DND-41 (cell line): Measurements from ENCODE around the gene VWC2L.

Source experiments
- EZH2 ChIP-seq: IDR thresholded peaks from 3 replicates; pipeline ENCODE4 v1.6.1; 2012; ENCODE audit warnings: borderline replicate concordance, low read depth, mild to moderate bottlenecking, moderate library complexity, low read length, inconsistent platforms; ENCODE audit not compliant: severe bottlenecking
- TF ChIP-seq, protein P1 (sequence below): IDR thresholded peaks from 2 replicates; pipeline ENCODE4 v1.5.1; 2012; ENCODE audit warnings: borderline replicate concordance, low read length, moderate library complexity, mild to moderate bottlenecking; ENCODE audit not compliant: poor library complexity, severe bottlenecking; ENCODE audit errors: extremely low read depth

DNA sequence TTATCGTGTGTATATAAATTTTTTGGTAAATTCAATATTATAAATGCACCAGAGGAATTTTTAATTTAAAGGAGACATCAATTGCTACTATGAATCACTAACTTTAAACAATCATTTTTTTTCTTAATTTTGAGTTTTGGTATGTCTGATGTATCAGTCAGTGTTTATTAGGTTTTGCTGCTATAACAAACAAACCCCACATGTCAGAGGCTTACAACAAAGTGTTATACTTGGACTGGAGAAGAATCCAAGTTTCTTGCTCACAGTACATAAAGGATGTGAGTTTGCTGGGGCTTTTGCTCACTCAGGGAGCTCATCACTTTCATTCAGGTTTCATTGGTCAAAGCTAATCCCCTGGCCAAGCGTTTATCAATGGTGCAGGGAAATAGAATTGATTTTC, 81.8 kb downstream of the VWC2L start:
- TF ChIP-seq, protein P1, sequence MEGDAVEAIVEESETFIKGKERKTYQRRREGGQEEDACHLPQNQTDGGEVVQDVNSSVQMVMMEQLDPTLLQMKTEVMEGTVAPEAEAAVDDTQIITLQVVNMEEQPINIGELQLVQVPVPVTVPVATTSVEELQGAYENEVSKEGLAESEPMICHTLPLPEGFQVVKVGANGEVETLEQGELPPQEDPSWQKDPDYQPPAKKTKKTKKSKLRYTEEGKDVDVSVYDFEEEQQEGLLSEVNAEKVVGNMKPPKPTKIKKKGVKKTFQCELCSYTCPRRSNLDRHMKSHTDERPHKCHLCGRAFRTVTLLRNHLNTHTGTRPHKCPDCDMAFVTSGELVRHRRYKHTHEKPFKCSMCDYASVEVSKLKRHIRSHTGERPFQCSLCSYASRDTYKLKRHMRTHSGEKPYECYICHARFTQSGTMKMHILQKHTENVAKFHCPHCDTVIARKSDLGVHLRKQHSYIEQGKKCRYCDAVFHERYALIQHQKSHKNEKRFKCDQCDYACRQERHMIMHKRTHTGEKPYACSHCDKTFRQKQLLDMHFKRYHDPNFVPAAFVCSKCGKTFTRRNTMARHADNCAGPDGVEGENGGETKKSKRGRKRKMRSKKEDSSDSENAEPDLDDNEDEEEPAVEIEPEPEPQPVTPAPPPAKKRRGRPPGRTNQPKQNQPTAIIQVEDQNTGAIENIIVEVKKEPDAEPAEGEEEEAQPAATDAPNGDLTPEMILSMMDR = no peak
- no peak for TF ChIP-seq EZH2
